ENCODE measurements around the gene ABCG2.
"Not testable (repeated sequence)": the region's sequence is repeated elsewhere in the genome, so short reads cannot be mapped to it uniquely, and the experiment has no call there.

ABCG2 gene

DNA sequence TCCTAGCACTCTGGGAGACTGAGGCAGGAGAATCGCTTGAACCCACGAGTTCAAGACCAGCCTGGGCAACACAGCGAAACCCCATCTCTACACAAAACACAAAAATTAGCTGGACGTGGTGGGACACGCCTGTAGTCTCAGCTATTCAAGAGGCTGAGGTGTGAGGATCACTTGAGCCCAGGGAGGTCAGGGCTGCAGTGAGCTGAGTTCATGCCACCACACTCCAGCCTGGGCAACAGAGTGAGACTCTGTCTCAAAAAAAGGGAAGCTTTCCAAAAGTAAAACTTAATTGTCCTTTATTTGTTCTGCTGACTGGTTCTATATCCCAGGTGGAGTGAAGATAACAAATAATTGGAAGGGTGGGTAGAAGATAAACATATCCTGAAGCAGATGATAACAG, 45.6 kb downstream of the ABCG2 start:
- no peak for DNase-seq (ENCODE audit: low read depth)

DNA sequence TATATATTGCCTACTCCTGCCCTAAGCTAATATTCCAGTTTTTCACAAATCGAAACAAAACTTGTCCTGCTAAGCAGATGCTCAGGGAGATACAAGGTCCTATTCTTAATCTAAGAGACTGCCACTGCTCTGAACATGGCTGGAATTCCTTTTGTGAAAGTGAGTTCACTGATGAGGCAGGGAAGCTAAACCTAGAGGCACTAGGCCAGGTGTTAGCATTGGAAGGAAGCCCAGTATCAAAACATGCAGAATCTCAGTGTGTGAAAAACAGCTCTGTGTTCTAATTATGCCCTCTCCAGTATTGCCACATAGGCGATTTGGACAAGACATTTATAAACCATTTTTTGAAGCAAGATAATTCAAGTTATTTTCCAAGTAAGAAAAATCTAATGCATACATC, 47.6 kb downstream of the ABCG2 start:
- DNase-seq (ENCODE audit: low read depth) = no peak

DNA sequence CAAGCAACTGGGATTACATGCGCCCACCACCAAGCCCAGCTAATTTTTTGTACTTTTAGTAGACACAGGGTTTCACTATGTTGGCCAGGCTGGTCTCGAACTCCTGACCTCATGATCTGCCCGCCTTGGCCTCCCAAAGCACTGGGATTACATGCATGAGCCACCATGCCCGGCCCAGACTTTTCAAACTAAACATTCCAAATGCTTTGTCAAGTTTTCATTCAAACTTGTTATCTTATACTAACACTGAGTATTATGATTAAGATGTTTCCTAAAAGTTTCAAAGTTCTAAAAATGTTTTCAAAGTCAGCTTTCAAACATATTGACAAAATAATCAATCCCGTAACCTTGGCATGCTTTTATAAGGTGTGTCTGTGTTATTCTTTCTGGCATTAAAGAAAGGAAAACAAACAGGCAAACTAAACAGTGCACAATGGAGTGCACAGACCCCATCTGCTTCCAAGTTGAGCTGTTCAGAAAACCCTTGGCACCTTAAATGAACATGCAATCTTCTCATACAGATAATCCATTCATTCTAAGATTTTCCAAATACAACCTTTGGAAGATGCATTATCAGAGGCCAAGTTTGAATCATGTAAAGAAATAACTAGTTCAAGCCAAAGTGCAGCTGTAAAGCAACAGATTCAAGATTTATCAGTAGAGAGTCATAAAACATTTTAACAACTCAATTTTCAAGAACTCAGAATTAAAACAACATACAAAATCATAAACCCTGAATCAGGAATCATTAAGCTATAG, 49.1 kb downstream of the ABCG2 start:
- DNase-seq (ENCODE audit: low read depth) = no peak

DNA sequence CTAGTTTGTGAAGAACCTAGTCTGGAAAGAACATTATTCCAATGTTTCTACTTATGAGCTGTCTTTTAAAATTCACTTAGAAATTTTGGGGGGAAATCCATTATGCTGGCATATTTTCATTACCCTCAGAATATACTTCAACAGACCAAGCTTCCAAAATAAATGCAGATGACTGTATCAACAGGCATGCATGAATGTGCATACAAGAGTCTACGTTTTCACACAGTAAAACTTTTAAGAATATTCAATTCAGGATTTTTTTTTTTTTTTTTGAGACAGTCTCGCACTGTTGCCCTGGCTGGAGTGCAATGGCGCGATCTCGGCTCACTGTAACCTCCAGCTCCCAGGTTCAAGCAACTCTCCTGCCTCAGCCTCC, 49.7 kb downstream of the ABCG2 start:
- DNase-seq (ENCODE audit: low read depth) = no peak

DNA sequence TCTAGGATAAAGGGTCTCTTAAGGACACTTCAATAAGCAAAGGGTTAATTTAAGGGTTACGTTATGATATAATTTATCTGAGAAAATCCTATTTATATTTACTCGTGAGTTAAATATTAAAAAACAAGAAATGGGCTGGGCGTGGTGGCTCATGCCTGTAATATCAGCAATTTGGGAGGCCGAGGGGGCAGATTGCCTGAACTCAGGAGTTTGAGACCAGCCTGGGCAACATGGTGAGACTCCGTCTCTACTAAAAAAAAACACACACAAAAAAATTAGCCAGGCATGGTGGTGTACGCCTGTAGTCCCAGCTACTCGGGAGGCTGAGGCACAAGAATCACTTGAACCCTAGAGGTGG, 50.4 kb downstream of the ABCG2 start:
- DNase-seq (ENCODE audit: low read depth) = not testable (repeated sequence)

DNA sequence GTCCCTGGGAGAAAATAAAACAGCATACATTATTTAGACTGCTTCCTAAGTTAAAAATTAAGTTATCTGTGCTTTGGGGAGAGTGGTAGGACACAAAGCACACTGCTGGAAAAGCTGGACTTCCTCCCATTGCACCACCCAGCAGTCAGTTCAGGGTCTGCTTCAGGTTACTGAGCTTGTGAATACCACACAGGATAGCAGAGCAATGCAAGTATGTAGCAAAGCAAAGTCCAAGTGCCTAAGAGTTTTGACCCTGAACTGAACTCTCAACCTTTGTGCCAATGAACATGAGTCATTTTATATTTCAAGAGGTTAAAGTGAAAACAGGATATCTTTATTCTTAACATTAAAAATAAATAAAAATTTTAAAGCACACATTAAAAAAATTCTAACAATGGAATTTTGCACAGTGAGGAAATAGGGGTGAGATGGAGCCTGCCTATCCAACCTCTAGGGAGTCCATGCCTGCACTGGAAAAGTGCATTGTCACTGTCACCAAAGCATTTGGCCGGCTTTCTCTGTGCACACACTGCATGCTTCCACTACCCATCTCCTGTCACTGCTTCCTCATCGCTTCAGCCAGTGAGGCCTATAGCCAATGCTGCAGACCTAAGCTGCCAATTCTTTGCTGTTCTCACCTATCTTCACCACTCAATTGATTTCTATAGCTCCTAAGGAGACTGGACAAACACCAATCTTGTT, 50.9 kb downstream of the ABCG2 start:
- DNase-seq (ENCODE audit: low read depth) = no peak

DNA sequence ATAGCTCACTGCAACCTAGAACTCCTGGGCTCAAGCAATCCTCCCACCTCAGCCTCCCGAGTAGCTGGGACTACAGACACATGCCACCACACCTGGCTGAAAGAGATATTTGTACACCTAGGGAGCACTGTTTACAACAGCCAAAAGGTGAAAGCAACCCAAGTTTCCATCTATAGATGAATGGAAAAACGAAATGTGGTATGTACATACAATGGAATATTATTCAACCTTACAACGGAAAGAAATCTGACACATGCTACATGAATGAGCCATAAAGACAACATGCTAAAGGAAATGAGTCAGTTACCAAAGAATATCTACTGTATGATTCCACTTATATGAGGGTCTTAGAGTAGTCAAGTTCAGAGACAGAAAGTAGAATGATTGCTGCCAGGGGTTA, 52.2 kb downstream of the ABCG2 start:
- no peak for DNase-seq (ENCODE audit: low read depth)

DNA sequence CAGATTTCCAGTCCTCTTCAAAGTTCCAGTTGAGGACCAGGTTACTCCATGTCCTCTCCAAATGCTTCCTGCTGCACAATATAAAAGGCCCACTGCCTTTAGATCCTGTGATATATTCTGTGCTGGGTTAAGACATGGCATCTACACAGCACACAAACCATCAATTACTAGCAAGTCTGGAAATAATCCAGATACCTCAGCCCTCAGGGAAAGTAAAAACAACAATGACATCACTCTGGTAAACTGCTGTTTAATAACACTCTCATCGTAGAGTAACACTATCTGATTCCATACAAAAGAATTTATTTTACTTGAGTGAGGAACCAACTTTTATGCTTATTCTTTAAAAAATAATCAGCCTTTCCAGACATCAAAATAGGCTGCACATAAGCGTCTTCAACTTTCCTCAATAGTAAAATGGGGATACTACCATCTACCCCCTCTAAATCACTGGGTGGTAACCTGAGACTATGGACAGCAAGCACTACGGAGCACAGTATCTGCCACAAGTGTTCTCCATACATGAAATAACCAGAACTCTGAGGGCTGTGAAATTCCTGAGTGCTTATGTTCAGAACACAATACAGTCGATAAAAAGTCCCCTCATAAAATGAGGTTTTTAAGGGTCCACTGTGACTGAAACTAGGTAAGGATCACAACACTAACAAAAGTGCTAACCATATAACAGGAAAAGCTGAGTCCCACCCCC, 53.4 kb downstream of the ABCG2 start:
- no peak for DNase-seq (ENCODE audit: low read depth)

DNA sequence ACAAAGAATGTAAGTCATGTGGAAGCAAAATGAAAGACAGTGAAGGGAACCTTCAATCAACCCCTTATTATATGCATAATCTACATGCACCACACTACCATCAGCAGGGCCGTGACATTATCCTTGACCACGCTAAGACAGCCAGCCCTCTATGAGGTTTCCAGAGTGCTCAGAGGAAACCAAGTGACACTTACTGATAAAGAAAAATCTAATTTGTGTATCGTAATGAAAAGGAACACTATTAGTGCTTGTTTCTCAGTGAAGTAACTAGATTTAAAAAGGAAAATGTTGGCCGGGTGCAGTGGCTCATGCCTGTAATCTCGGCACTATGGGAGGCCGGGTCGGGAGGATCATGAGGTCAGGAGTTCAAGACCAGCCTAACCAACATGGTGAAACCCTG, 56.4 kb downstream of the ABCG2 start:
- DNase-seq (ENCODE audit: low read depth) = no peak

DNA sequence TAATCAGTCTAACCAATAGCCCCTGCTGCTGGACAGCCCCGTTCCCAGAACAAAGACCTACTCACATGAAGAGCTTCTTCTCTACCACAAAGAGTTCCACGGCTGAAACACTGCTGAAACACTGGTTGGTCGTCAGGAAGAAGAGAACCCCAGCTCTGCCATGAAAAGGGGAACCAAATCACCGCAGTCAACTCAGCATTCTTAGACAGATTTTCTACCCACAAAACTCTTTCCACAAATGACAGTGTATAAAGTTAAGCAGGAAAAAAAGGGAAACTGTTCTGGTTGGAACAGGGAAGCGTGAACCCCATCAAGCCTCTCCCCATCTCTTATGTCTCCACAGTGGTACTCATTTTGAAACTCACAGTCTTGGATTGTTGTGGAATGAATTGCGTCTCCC, 57.3 kb downstream of the ABCG2 start:
- no peak for DNase-seq (ENCODE audit: low read depth)

DNA sequence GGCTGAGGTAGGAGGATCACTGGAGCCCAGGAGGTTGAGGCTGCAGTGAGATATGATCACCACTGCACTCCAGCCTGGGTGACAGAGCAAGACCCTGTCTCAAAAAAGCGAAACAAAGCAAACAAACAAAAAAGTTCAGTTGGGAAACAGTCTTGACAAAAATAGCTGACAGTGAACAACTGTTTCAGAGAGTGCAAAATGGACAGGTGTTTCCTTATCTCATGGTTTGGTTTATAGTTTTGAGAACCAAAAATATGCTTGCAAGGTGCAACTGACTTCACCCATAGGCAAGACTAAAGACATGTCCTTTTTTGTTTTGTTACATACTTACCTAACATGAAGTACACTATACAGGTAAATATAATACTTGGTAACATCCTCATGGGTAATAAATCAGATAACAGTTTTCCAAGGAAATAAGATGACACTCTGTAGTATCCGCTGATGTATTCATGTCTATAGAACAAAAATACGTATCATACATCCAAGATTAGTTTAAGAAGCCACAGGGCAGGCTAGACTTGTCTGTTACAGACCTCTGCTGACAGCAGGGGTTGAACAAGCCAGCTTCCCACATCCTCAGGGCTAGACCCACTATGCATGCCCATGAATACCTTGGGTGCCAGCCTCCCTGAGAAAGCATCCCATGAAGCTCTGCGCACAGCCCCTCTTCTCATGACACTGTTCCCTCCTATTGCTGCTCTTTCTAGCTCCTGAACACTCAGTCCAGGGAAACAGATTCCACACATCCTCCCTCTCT, 59.3 kb downstream of the ABCG2 start:
- DNase-seq (ENCODE audit: low read depth) = no peak

DNA sequence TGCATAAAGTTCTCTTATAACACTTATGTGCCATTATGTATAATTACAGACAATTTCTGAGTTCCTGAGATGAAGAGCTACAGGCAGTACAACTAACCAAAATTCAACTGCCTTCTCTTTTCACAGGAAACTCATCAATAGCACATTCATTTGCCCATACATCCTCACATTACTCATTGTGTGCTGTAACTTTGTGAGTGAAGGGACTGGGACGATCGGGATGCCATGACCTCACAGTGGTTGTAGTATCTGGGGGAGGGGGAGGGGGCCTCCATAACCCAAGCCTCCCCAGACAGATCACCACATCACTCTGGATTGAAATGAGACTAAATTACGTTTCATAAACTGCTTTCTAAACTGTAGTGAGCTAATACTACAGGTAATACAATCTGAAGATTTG, 60.7 kb downstream of the ABCG2 start:
- no peak for DNase-seq (ENCODE audit: low read depth)

DNA sequence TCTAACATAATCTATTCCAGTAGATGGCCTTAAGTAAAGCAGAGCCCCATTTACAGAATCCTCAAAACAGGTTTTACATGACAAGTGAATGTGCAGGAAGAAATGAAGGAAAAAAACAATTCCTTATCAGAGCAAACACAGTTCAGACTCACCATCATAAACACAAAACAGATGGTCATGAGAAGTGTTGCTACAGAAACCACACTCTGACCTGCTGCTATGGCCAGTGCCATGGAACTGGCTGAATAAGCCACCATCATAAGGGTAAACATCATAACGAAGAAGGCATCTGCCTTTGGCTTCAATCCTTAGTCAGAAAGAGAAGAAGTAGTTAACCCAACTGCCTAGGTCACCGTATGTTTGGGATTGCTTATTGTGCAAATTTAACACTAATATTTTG, 61.1 kb downstream of the ABCG2 start:
- DNase-seq (ENCODE audit: low read depth) = no peak

DNA sequence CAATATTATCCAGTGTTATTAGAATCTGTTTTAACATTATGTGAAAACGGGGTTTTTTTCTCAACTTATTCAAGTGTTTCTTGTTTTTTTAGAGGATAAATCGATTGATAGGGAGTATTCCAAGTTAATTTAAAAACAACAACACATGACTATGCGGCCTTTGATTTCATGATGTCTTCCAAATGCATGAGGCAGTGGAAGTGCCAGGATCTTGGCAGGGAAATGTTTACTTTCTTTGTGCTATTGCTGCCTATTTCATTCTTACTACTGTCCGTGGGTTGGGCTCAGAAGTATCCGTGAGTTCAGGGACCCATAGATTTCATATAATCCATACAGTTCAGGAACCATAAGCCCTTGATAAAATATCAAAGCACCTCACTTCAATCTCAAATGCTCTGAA, 64.6 kb downstream of the ABCG2 start:
- no peak for DNase-seq (ENCODE audit: low read depth)

DNA sequence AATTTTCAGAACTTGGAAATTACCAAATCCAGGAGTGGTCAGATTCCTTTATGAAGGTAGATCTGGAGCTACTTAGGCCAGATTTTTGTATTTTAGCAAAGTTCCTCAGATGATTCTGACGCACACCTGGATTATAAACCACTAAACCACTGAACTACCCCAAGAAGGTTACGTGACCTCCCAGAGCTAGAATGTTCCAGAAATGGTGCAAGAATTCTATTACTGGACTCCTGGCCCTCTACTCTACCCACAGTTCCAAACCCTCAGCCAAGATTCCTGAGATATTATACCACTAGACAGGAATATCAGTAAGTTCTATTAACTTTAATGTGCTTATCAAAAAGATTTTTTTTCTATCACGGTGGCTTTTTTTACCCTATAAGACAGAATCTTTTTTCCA, 67.1 kb downstream of the ABCG2 start:
- no peak for DNase-seq (ENCODE audit: low read depth)

DNA sequence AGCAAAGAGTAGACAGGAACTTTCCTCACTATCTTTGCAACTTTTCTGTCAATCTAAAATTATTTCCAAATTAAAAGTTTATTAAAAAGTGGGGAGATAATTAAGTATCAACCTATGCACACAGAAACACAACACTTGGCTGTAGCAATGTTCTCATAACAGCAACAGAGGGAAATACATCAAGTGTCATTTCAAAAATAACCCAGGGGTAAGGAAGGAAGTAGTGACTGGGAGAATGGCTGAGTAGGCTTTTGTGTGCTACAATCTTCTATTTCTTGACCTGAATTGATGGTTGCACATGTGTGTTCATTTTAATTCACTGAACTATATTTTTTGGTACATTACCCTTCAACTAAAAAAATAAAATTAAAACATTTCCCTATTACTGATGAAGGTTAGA, 67.5 kb downstream of the ABCG2 start:
- DNase-seq (ENCODE audit: low read depth) = no peak

DNA sequence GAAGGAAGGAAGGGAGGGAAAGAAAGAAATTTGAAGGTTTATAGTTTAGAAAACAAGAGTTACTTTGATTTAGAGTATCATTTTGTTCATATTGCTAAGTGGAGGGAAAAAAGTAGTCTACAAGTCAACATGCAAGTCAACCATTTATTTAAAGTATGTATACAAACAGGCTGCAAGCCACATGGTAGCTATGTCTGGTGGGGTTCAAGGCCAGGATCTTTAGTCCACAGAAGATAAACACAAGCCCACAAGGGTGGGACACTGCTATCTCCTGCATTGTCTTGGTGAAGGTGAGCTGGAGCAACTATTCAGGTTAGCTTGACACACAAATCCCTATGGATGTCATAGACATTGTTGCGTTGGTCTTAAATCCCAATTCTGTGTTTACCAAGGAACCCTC, 71.4 kb downstream of the ABCG2 start:
- DNase-seq (ENCODE audit: low read depth) = no peak

DNA sequence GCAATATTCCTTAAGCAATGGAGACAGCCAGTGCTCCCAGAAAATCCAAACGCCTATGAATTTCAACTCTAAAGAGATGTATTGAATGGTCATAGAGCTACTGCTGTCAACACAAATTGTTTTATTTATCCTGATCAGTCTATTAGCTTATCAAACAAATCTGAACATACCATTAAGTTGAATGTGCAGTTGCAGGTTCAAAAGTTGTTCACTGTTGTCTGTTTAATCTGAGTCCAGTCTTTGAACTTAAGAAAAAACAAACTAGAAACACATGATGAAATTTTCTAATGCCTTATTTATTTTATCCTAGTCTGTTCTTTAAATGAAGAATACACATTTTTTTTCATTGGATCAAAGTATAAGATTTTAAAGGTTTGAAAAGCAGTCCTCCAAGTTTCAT, 77.8 kb downstream of the ABCG2 start:
- no peak for DNase-seq (ENCODE audit: low read depth)

DNA sequence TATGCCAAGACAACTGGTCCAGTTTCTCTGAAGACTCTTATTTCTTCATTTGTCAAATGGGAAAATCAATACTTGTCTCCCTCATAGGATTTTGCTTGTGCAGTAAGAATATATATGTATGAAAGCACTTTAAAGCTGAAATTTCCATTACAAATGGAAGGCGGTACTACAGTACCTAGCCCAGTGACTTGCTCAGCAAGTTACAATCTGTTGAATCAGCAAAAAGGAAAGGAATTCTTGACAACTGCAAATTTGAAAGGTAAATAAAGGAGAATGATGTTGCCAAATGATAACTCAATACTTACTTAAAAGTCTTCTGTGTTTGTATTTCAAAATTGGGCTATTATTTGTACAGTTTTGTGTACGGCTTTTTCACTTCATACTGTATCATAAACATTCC, 79.9 kb downstream of the ABCG2 start:
- no peak for DNase-seq (ENCODE audit: low read depth)

DNA sequence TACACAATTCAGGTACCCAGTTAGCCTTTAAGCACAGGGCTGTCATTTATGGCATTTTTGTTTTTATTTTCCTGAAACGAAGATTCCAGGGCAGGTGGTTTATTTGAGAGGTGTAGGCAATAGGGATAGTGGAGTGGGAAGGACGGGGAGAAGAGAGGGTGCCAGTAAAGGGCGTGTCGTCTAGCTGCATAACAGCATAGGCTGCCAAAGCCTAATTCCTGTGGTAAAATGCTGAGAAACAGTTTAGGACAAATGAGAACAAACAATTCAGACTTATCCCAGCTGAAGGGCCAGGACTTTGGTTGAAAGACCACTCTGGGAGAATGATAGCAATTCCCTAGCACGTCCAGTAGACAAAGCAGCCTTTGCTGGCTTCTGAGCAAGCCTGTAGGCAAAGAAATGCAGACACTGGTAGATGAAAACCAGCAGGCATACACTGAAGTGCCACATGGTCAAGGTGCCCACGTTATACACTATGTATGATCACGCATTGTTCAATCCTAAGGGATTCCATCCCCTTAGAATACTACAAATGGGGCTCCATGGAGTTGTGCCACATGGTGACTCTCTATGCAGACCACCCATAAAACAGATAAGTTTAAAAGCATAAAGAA, 80.4 kb downstream of the ABCG2 start:
- no peak for DNase-seq (ENCODE audit: low read depth)

DNA sequence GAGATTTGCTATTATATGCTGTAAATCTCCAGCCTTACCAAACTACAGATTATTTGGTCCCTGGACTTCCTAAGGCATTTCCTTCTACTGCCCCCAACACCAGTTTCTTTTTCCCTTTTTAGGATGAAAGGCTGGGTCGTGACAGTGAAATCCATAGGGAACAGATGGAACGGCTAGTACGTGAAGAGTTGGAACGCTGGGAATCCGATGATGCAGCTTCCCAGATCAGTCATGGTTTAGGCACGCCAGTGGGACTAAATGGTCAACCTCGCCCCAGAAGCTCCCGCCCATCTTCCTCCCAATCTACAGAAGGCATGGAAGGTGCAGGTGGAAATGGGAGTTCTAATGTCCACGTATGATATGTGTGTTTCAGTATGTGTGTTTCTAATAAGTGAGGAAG, 83.1 kb downstream of the ABCG2 start:
- DNase-seq (ENCODE audit: low read depth) = no peak

DNA sequence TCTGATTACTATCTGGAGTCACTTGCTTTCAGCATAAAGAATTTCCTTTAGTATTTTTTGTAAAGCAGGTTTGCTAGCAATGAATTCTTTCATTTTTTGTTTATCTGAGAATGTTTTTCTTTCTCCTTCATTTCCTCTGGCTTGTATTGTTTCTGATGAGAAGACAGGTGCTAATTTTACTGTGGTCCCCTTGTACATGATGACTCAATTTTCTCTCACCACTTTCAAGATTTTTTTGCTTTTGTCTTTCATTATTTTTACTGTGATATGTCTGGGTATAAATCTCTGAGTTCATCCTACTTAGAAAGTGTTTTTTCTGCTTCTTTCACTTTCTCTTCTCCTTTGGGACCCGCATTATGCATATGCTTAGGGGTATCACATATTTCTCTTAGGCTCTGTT, 88.4 kb downstream of the ABCG2 start:
- DNase-seq (ENCODE audit: low read depth) = no peak

Data from T-helper 22 cell (primary cell).